Stomach (tissue), 4 donors: ENCODE data around the gene ZNF268.

Experiments
- EP300 ChIP-seq: sonication (generic); formaldehyde crosslinking; IDR thresholded peaks from one replicate; pipeline ENCODE4 v1.6.1; 2017; ENCODE audit warnings: antibody characterized with exemption
- POLR2A ChIP-seq, 4 donors: fragments of 450-650 bp; IDR thresholded peaks; one replicate each; pipeline ENCODE4 v1.6.1; 2016; ENCODE audit warnings: antibody characterized with exemption in 4 of 4, control low read depth in 2 of 4, mild to moderate bottlenecking in 1 of 4, moderate library complexity in 1 of 4
- POLR2AphosphoS5 ChIP-seq, 3 donors: sonication (generic); formaldehyde crosslinking; IDR thresholded peaks; one replicate each; pipeline ENCODE4 v1.6.1; 2016; ENCODE audit warnings: antibody characterized with exemption in 3 of 3
- TF ChIP-seq, protein P1 (sequence below), 7 experiments: fragments of 450-650 bp in 4 of 7; fragments of 200-600 bp in 3 of 7; sonication (generic) in 3 of 7; IDR thresholded peaks; one replicate each; pipeline ENCODE4 v1.5.1; 2016 to 2019; ENCODE audit warnings: antibody characterized with exemption in 7 of 7, control low read depth in 2 of 7, mild to moderate bottlenecking in 1 of 7

DNA sequence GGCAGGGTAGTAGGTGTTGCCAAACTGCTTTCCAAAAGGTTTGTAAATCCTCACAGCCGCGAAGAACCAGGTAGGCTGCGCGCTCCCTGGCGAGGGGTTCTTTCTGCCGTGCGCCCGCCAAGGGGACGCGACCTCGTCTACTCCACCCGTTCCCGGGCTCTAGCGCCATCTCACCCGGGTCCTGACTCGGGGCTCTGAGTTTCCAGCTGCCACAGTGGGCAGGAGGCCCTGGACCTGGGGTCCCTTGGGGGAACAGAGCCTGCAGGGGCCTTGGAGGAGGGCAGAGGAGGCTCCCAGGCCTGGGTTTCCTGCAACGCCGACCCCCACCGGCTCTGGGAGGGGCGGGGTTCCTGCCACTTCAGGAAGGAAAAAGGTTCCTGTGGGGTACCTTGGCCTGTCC is 53.7 kb downstream of the ZNF268 start:
- TF ChIP-seq, protein P1, sequence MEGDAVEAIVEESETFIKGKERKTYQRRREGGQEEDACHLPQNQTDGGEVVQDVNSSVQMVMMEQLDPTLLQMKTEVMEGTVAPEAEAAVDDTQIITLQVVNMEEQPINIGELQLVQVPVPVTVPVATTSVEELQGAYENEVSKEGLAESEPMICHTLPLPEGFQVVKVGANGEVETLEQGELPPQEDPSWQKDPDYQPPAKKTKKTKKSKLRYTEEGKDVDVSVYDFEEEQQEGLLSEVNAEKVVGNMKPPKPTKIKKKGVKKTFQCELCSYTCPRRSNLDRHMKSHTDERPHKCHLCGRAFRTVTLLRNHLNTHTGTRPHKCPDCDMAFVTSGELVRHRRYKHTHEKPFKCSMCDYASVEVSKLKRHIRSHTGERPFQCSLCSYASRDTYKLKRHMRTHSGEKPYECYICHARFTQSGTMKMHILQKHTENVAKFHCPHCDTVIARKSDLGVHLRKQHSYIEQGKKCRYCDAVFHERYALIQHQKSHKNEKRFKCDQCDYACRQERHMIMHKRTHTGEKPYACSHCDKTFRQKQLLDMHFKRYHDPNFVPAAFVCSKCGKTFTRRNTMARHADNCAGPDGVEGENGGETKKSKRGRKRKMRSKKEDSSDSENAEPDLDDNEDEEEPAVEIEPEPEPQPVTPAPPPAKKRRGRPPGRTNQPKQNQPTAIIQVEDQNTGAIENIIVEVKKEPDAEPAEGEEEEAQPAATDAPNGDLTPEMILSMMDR (IDR thresholded peaks at IDR 0.05) = no peak
- TF ChIP-seq POLR2A (IDR thresholded peaks at IDR 0.05) = no peak
- no peak for TF ChIP-seq POLR2AphosphoS5 (IDR thresholded peaks at IDR 0.05)
- TF ChIP-seq EP300 = no peak
